A549 (cell line): ENCODE measurements around the gene RBBP7. TPM values are rescaled to one million over a fixed set of nuclear protein-coding genes. Genes with fewer than 3 reads are reported as not detected.

Experiments used
- ATAC-seq, 2 experiments: fragments of 200-7000 bp in 1 of 2; fragments of >200 bp in 1 of 2; cut with Nextera tagmentation in 1 of 2; cut with Tn5 transposase in 1 of 2; 3 replicates each; pipeline versions ENCODE4 v1.8.0 to v1.9.1; 2018 to 2020; ENCODE audit warnings: mild to moderate bottlenecking in 1 of 2, moderate library complexity in 1 of 2
- CTCF ChIA-PET: fragments of 300-600 bp; sonication (Branson Sonifier 250); formaldehyde crosslinking; extraction: SDS; loops from one replicate; lab custom pipeline; 2021; ENCODE audit warnings: antibody characterized with exemption, inconsistent platforms; lab: Yijun Ruan, JAX
- POLR2A ChIA-PET: fragments of 350-600 bp; formaldehyde crosslinking; extraction: SDS; loops from one replicate; lab custom pipeline; 2021; ENCODE audit warnings: antibody characterized with exemption, inconsistent platforms; lab: Yijun Ruan, JAX
- DNase-seq, 2 experiments: peaks; one replicate each; pipeline versions ENCODE4 v3.0.0 to v3.0.0-alpha.2; 2011 to 2016; ENCODE audit warnings: low read depth in 1 of 2, low spot score in 1 of 2
- FAIRE-seq: peaks from 2 replicates; lab custom pipeline; 2011; peaks lifted over from hg19 to GRCh38; lab: Jason Lieb, UNC
- H3K27ac ChIP-seq, 2 experiments: fragments of >200 bp; sonication (Bioruptor Twin); formaldehyde crosslinking; 3 replicates each; pipeline ENCODE4 v1.5.1; 2016 to 2017
- H3K4me1 ChIP-seq: fragments of >200 bp; sonication (Bioruptor Twin); formaldehyde crosslinking; 3 replicates; pipeline ENCODE4 v1.6.1; 2016
- H3K4me2 ChIP-seq: fragments of >200 bp; sonication (Bioruptor Twin); formaldehyde crosslinking; 3 replicates; pipeline ENCODE4 v1.6.1; 2016
- H3K4me3 ChIP-seq: fragments of >200 bp; sonication (Bioruptor Twin); formaldehyde crosslinking; 3 replicates; pipeline ENCODE4 v1.5.1; 2016
- H3K9me3 ChIP-seq: fragments of >200 bp; sonication (Bioruptor Twin); formaldehyde crosslinking; 3 replicates; pipeline ENCODE4 v1.6.1; 2016
- CBX8 ChIP-seq: fragments of 200-600 bp; sonication (generic); IDR thresholded peaks from 2 replicates; pipeline ENCODE4 v1.6.1; 2016
- CEBPB ChIP-seq, 2 experiments: fragments of >200 bp in 1 of 2; sonication (Bioruptor Twin) in 1 of 2; formaldehyde crosslinking in 1 of 2; IDR thresholded peaks; 2 replicates each; pipeline ENCODE4 v1.6.1; 2012 to 2016
- EHMT2 ChIP-seq: fragments of 200-600 bp; sonication (generic); IDR thresholded peaks from 2 replicates; pipeline ENCODE4 v1.6.1; 2016; ENCODE audit warnings: antibody characterized with exemption, low read depth, mild to moderate bottlenecking, moderate library complexity
- EP300 ChIP-seq, 2 experiments: fragments of >200 bp; sonication (Bioruptor Twin); formaldehyde crosslinking; IDR thresholded peaks; 2 replicates in 1 of 2; 3 replicates in 1 of 2; pipeline ENCODE4 v1.6.1; 2016 to 2017
- ESRRA ChIP-seq: fragments of 150-350 bp; IDR thresholded peaks from 2 replicates; pipeline ENCODE4 v1.6.1; 2014; ENCODE audit warnings: mild to moderate bottlenecking, low read length, borderline replicate concordance
- FOSL2 ChIP-seq, 2 experiments: fragments of 450-650 bp in 1 of 2; fragments of >200 bp in 1 of 2; sonication (Bioruptor Twin) in 1 of 2; formaldehyde crosslinking; IDR thresholded peaks; 2 replicates each; pipeline versions ENCODE4 v1.5.0 to v1.6.1; 2016 to 2020; ENCODE audit warnings: mild to moderate bottlenecking in 1 of 2, moderate library complexity in 1 of 2
- HOXB5 ChIP-seq: fragments of 250-450 bp; sonication (Bioruptor Pico); IDR thresholded peaks from 2 replicates; pipeline ENCODE4 v1.5.0; 2020; ENCODE audit warnings: mild to moderate bottlenecking, moderate library complexity
- KDM5A ChIP-seq: fragments of 200-600 bp; sonication (generic); IDR thresholded peaks from 2 replicates; pipeline ENCODE4 v1.6.1; 2016; ENCODE audit warnings: antibody characterized with exemption, mild to moderate bottlenecking
- MAFK ChIP-seq: fragments of 450-650 bp; IDR thresholded peaks from 2 replicates; pipeline ENCODE4 v1.6.1; 2014; ENCODE audit not compliant: partially characterized antibody
- MAZ ChIP-seq: fragments of 150-350 bp; IDR thresholded peaks from 2 replicates; pipeline ENCODE4 v1.6.1; 2014; ENCODE audit warnings: antibody characterized with exemption, low read depth, low read length, borderline replicate concordance
- NFE2L2 ChIP-seq: fragments of 150-350 bp; conservative IDR thresholded peaks from 2 replicates; pipeline ENCODE4 v1.6.1; 2014; ENCODE audit warnings: low read length
- NPAS2 ChIP-seq: fragments of 250-450 bp; sonication (Bioruptor Pico); IDR thresholded peaks from 2 replicates; pipeline ENCODE4 v1.8.0; 2022; ENCODE audit warnings: mild to moderate bottlenecking, moderate library complexity, borderline replicate concordance
- PHF8 ChIP-seq: fragments of 200-600 bp; sonication (generic); IDR thresholded peaks from 2 replicates; pipeline ENCODE4 v1.6.1; 2016; ENCODE audit warnings: low read depth, mild to moderate bottlenecking, antibody characterized with exemption, moderate library complexity, borderline replicate concordance
- RARB ChIP-seq: fragments of 250-450 bp; sonication (Bioruptor Pico); IDR thresholded peaks from 2 replicates; pipeline ENCODE4 v1.8.0; 2021; ENCODE audit warnings: mild to moderate bottlenecking, moderate library complexity
- RCOR1 ChIP-seq: fragments of 150-350 bp; IDR thresholded peaks from 2 replicates; pipeline ENCODE4 v1.6.1; 2014; ENCODE audit warnings: antibody characterized with exemption, low read length, low read depth
- SMC3 ChIP-seq: fragments of >200 bp; sonication (Bioruptor Twin); formaldehyde crosslinking; IDR thresholded peaks from 3 replicates; pipeline ENCODE4 v1.6.1; 2018; ENCODE audit warnings: inconsistent platforms
- SREBF2 ChIP-seq: fragments of 450-650 bp; IDR thresholded peaks from 2 replicates; pipeline ENCODE4 v1.6.1; 2014; ENCODE audit warnings: mild to moderate bottlenecking, moderate library complexity
- ZFP36 ChIP-seq: fragments of 450-650 bp; IDR thresholded peaks from 2 replicates; pipeline ENCODE4 v1.6.1; 2014; ENCODE audit warnings: borderline replicate concordance; ENCODE audit not compliant: partially characterized antibody
- ZNF302 ChIP-seq: fragments of 250-450 bp; sonication (Bioruptor Pico); IDR thresholded peaks from 2 replicates; pipeline ENCODE4 v1.9.0; 2021; ENCODE audit warnings: inconsistent platforms, mild to moderate bottlenecking, moderate library complexity
- WGBS: methylation state at CpG from one replicate; pipeline ENCODE4 v1.1.6; 2017; ENCODE audit errors: missing lambda C conversion rate; 5-methylcytosine and 5-hydroxymethylcytosine counted together
- polyA plus RNA-seq, 4 experiments: library from polyadenylated mRNA; depleted of rRNA in 3 of 4; stranded (reverse); fragments of >200 nt; fragmentation: RNase III in 1 of 4; extraction: RNeasy Plus Mini Kit Qiagen cat#74134 plus additional on column Dnase treatment in 1 of 4; gene quantifications; 2 replicates in 3 of 4; 3 replicates in 1 of 4; pipeline ENCODE4 v1.2.3, GENCODE V29; 2011 to 2017
- TF ChIP-seq, protein P1 (sequence below): fragments of 150-350 bp; IDR thresholded peaks from 2 replicates; pipeline ENCODE4 v1.6.1; 2014; ENCODE audit warnings: low read depth, mild to moderate bottlenecking, low read length
- TF ChIP-seq, protein P2 (sequence below): IDR thresholded peaks from 2 replicates; pipeline ENCODE4 v1.6.1; 2012
- TF ChIP-seq, protein P3 (sequence below): IDR thresholded peaks from 2 replicates; pipeline ENCODE4 v1.6.1; 2012; ENCODE audit warnings: low read depth, borderline replicate concordance

RBBP7 gene
- polyA plus RNA-seq, 2 of the 4 experiments (the other 2 are of a cell fraction) = 222 to 301 TPM

DNA sequence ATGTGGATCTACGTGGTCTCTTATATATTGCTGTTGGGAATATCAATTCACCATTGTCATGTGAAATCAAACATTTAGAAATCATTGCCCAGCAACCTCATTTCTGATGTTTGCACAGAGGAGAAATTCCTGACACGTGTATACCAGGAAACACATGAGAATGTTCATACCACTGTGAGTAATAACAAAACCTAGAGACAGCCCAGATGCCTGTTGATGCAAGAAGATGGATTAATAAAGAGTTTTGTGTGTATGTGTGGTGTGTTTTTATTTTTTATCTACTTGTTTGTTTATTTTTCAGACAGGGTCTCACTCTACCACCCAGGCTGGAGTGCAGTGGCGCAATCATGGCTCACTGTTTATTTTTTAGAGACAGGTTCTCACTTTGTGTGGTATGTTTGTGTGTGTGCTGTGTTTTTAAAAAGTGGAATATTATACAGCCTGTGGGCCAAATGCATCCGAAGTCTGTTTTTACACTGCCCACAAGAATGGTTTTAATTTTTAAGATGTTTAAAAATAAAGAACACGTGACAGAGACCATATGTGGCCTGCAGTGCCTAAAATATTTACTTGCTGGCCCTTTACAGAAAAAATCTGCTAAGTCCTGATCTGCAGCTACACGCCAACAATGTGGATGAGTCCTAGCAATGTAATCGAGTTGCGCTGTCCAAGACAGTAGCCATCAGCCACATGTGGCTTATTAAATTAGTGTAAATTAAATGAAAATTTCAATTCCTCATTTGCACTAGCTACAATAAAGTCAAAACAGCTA, 44.7 kb downstream of the RBBP7 start:
- TF ChIP-seq, protein P1, sequence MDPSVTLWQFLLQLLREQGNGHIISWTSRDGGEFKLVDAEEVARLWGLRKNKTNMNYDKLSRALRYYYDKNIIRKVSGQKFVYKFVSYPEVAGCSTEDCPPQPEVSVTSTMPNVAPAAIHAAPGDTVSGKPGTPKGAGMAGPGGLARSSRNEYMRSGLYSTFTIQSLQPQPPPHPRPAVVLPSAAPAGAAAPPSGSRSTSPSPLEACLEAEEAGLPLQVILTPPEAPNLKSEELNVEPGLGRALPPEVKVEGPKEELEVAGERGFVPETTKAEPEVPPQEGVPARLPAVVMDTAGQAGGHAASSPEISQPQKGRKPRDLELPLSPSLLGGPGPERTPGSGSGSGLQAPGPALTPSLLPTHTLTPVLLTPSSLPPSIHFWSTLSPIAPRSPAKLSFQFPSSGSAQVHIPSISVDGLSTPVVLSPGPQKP = no peak
- TF ChIP-seq FOSL2 (IDR thresholded peaks at IDR 0.05) (no peak), FOSL2 (CRISPR knock-in tag; IDR thresholded peaks at IDR 0.05) (peak; percentile 46; the same call in 1 of the 2 replicates), CEBPB (IDR thresholded peaks at IDR 0.05) (peak; percentile 27 to 67; a peak in 2 of 4 replicates), HOXB5 (CRISPR knock-in tag) (no peak)
- H3K27ac ChIP-seq = peak overlapping the region; percentile 56 to 80
- FAIRE-seq (no peak), DNase-seq (peak; percentile 33 to 47), ATAC-seq (peak; percentile 68 to 78)
- H3K9me3 ChIP-seq = no peaks in the 10 kb centered on the region
- H3K4me1 ChIP-seq = peaks cover 39% of the 10 kb centered on the region
- WGBS = 65% methylated on average over 8 of the region's 8 CpGs
- H3K4me2 ChIP-seq = peak overlapping the region; percentile 40
- ChIA-PET POLR2A (interaction anchor here (1.0 kb wide), 1 partner anchor 106 kb away, joined by 3 read pairs; no protein-coding TSS in a partner anchor), CTCF (interaction anchor here (0.6 to 6.8 kb wide), 31 partner anchors 8 to 415 kb away, joined by 3 to 70 read pairs (median 5); no protein-coding TSS in a partner anchor)
- H3K4me3 ChIP-seq = no peak overlapping the region

GRCh38 chrX:16822723-16823122, 47.4 kb downstream of the RBBP7 start:
- ATAC-seq (no peak), FAIRE-seq (no peak), DNase-seq (no peak)
- WGBS = 97% methylated on average over 2 of the region's 2 CpGs
- no peak overlapping the region for H3K27ac ChIP-seq
- ChIA-PET CTCF (interaction anchor here (1.2 to 6.8 kb wide), 2 partner anchors 224 kb away, joined by 3 to 70 read pairs; no protein-coding TSS in a partner anchor), POLR2A (no interaction called here)
- no peak overlapping the region for H3K4me3 ChIP-seq
- TF ChIP-seq EHMT2 = no peak
- TF ChIP-seq MAZ = no peak
- no peak for TF ChIP-seq CBX8
- TF ChIP-seq SREBF2 = no peak
- no peak for TF ChIP-seq ESRRA
- TF ChIP-seq SMC3 = no peak
- no peak for TF ChIP-seq NFE2L2
- peaks cover 38% of the 10 kb centered on the region for H3K4me1 ChIP-seq
- no peaks in the 10 kb centered on the region for H3K9me3 ChIP-seq
- no peak overlapping the region for H3K4me2 ChIP-seq

DNA sequence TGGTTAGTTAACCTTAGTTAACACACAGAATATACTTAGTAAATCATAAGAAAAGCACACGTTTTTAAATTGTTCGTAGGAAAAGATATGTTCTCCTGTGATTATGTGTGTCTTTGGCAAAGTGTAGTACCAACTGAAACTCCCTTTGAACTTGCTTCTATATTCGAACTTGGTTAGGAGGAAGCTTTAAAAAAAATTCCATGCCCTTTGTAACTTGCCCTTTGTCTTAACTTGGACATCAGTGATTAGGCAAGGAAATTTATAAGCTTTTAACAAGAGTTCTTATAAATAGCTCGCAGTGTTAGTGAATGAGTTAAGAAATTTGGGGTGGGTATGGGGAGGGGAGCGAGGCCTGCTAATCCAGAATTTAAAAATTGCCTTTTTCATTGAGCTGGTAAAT, 50.5 kb downstream of the RBBP7 start:
- Histone ChIP-seq H3K9me3 (no peaks in the 10 kb centered on the region), H3K4me1 (peaks cover 8% of the 10 kb centered on the region; the same call in 2 of the 3 replicates), H3K4me2 (no peak overlapping the region), H3K4me3 (no peak overlapping the region), H3K27ac (no peak overlapping the region)
- ChIA-PET CTCF (interaction anchor here (2.3 to 2.8 kb wide), 2 partner anchors 10 to 227 kb away, joined by 7 to 9 read pairs; no protein-coding TSS in a partner anchor), POLR2A (no interaction called here)
- ATAC-seq (no peak), DNase-seq (no peak), FAIRE-seq (peak; percentile 46)
- TF ChIP-seq MAZ = no peak
- TF ChIP-seq, protein P2, sequence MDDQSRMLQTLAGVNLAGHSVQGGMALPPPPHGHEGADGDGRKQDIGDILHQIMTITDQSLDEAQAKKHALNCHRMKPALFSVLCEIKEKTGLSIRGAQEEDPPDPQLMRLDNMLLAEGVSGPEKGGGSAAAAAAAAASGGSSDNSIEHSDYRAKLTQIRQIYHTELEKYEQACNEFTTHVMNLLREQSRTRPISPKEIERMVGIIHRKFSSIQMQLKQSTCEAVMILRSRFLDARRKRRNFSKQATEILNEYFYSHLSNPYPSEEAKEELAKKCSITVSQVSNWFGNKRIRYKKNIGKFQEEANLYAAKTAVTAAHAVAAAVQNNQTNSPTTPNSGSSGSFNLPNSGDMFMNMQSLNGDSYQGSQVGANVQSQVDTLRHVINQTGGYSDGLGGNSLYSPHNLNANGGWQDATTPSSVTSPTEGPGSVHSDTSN = no peak
- no peak for TF ChIP-seq ZFP36
- TF ChIP-seq MAFK = no peak
- TF ChIP-seq, protein P3, sequence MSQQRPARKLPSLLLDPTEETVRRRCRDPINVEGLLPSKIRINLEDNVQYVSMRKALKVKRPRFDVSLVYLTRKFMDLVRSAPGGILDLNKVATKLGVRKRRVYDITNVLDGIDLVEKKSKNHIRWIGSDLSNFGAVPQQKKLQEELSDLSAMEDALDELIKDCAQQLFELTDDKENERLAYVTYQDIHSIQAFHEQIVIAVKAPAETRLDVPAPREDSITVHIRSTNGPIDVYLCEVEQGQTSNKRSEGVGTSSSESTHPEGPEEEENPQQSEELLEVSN = no peak
- no peak for TF ChIP-seq SMC3
- TF ChIP-seq RCOR1 = no peak
- no peak for TF ChIP-seq PHF8
- TF ChIP-seq ZNF302 (CRISPR knock-in tag) = no peak
- no peak for TF ChIP-seq RARB (CRISPR knock-in tag)
- no peak for TF ChIP-seq NPAS2 (CRISPR knock-in tag)
- TF ChIP-seq KDM5A = no peak
- no peak for TF ChIP-seq EP300 (IDR thresholded peaks at IDR 0.05)
- 54% methylated on average over 5 of the region's 5 CpGs for WGBS
